ENCODE data around the gene P2RX2. TPM values are rescaled to one million over a fixed set of nuclear protein-coding genes. Genes with fewer than 3 reads are reported as not detected.
"Not testable (repeated sequence)": the region's sequence is repeated elsewhere in the genome, so short reads cannot be mapped to it uniquely, and the experiment has no call there.

The P2RX2 gene
- total RNA-seq, 1 donor from 2014 or later, result not detected

- ATAC-seq (no peak), DNase-seq (ENCODE audit: low spot score) (no peak)
These were observed 35.8 kb upstream of the P2RX2 start for GRCh38 chr12:132582582-132583410.

GRCh38 chr12:132583411-132583710 lies 35.2 kb upstream of the P2RX2 start:
- DNase-seq (ENCODE audit: low spot score), result no peak
- ATAC-seq, result no peak

- ATAC-seq, result no peak
- DNase-seq (ENCODE audit: low spot score), result no peak
These were observed 34.8 kb upstream of the P2RX2 start for GRCh38 chr12:132583736-132584135.

- ATAC-seq (no peak), DNase-seq (ENCODE audit: low spot score) (no peak)
These were observed 34.1 kb upstream of the P2RX2 start for GRCh38 chr12:132584429-132584828.

GRCh38 chr12:132585177-132585576 lies 33.4 kb upstream of the P2RX2 start:
- ATAC-seq (no peak), DNase-seq (ENCODE audit: low spot score) (no peak)

GRCh38 chr12:132586929-132587328 lies 31.6 kb upstream of the P2RX2 start:
- DNase-seq (ENCODE audit: low spot score), result no peak
- no peak for ATAC-seq

GRCh38 chr12:132587781-132588180 lies 30.8 kb upstream of the P2RX2 start:
- no peak for ATAC-seq
- no peak for DNase-seq (ENCODE audit: low spot score)

GRCh38 chr12:132588319-132588718 lies 30.3 kb upstream of the P2RX2 start:
- ATAC-seq (peak; percentile 69), DNase-seq (ENCODE audit: low spot score) (no peak)

- ATAC-seq (no peak), DNase-seq (ENCODE audit: low spot score) (no peak)
These were observed 29.5 kb upstream of the P2RX2 start for GRCh38 chr12:132588821-132589669.

GRCh38 chr12:132591107-132591935 lies 27.3 kb upstream of the P2RX2 start:
- DNase-seq (ENCODE audit: low spot score) (no peak), ATAC-seq (no peak)

- no peak for DNase-seq (ENCODE audit: low spot score)
These were observed 26.1 kb upstream of the P2RX2 start for GRCh38 chr12:132592282-132592970.

GRCh38 chr12:132593071-132593470 lies 25.5 kb upstream of the P2RX2 start:
- no peak for ATAC-seq
- no peak for DNase-seq (ENCODE audit: low spot score)

More at GRCh38 chr12:132592282-132592970, 26.1 kb upstream of the P2RX2 start:
- no peak for ATAC-seq

- DNase-seq (ENCODE audit: low spot score) (no peak), ATAC-seq (no peak)
These were observed 25.1 kb upstream of the P2RX2 start for GRCh38 chr12:132593521-132593920.

- DNase-seq (ENCODE audit: low spot score) (peak; percentile 80), ATAC-seq (peak; percentile 93)
These were observed 24.6 kb upstream of the P2RX2 start for GRCh38 chr12:132593938-132594358.

GRCh38 chr12:132595183-132595582 lies 23.4 kb upstream of the P2RX2 start:
- DNase-seq (ENCODE audit: low spot score) (no peak), ATAC-seq (no peak)

GRCh38 chr12:132596016-132596415 lies 22.6 kb upstream of the P2RX2 start:
- DNase-seq (ENCODE audit: low spot score) (no peak), ATAC-seq (no peak)

GRCh38 chr12:132597333-132598316 lies 21.0 kb upstream of the P2RX2 start:
- ATAC-seq, result no peak

GRCh38 chr12:132599502-132599901 lies 19.1 kb upstream of the P2RX2 start:
- not testable (repeated sequence) for DNase-seq (ENCODE audit: low spot score)

More at GRCh38 chr12:132597333-132598316, 21.0 kb upstream of the P2RX2 start:
- no peak for DNase-seq (ENCODE audit: low spot score)

More at GRCh38 chr12:132599502-132599901, 19.1 kb upstream of the P2RX2 start:
- ATAC-seq, result not testable (repeated sequence)
